ENCODE data around the gene SPA17.

DNA sequence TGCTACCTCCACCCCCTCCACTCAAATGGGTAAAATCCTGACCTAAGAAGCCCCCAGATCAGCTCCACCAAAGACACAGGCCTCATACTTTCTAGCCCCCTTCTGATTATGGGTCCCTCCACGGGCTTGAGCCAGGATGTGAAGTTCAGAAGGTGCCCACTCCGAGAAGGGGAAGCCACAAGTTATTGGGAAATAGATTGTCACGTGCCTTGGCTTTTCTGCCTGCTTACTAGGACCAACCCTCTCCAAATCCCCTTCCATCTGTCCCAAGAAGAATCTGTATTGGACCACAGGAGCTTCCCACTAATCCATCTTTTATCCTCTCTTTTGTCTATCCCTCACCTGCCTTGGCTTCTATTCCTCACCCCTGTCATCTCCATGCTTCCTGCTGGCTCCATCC is 63.0 kb downstream of the SPA17 start:
- TF ChIP-seq, protein P1, sequence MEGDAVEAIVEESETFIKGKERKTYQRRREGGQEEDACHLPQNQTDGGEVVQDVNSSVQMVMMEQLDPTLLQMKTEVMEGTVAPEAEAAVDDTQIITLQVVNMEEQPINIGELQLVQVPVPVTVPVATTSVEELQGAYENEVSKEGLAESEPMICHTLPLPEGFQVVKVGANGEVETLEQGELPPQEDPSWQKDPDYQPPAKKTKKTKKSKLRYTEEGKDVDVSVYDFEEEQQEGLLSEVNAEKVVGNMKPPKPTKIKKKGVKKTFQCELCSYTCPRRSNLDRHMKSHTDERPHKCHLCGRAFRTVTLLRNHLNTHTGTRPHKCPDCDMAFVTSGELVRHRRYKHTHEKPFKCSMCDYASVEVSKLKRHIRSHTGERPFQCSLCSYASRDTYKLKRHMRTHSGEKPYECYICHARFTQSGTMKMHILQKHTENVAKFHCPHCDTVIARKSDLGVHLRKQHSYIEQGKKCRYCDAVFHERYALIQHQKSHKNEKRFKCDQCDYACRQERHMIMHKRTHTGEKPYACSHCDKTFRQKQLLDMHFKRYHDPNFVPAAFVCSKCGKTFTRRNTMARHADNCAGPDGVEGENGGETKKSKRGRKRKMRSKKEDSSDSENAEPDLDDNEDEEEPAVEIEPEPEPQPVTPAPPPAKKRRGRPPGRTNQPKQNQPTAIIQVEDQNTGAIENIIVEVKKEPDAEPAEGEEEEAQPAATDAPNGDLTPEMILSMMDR (IDR thresholded peaks at IDR 0.05): no peak
- no peak for TF ChIP-seq POLR2A (IDR thresholded peaks at IDR 0.05)
